H1 (cell line): ENCODE data around the gene LCN6. TPM values are rescaled to one million over a fixed set of nuclear protein-coding genes. Genes with fewer than 3 reads are reported as not detected.

ENCODE experiments used
- CTCF ChIA-PET: fragments of 300-600 bp; sonication (Branson Sonifier 250); formaldehyde crosslinking; loops from one replicate; lab custom pipeline; 2021; ENCODE audit not compliant: partially characterized antibody; lab: Charles Lee
- POLR2A ChIA-PET: fragments of 300-600 bp; sonication (Branson Sonifier 250); formaldehyde crosslinking; loops from one replicate; lab custom pipeline; 2021; ENCODE audit warnings: inconsistent platforms; ENCODE audit not compliant: partially characterized antibody; lab: Charles Lee
- DNase-seq, 2 experiments: peaks; one replicate each; pipeline versions ENCODE4 v3.0.0 to v3.0.0-alpha.2; 2010 to 2022; ENCODE audit warnings: low spot score in 2 of 2, low read depth in 1 of 2, mixed read lengths in 1 of 2
- FAIRE-seq: peaks from 2 replicates; lab custom pipeline; 2011; peaks lifted over from hg19 to GRCh38; lab: Jason Lieb, UNC
- H2AFZ ChIP-seq: 2 replicates; pipeline ENCODE4 v1.8.1; 2012; ENCODE audit warnings: low read length, inconsistent platforms
- H2AK5ac ChIP-seq: 2 replicates; pipeline ENCODE4 v1.6.1; 2013; ENCODE audit warnings: low read depth, low read length
- H2BK120ac ChIP-seq: replicated peaks from 2 replicates; pipeline ENCODE3; 2013; ENCODE audit warnings: low read depth, low read length, inconsistent platforms
- H2BK12ac ChIP-seq: 2 replicates; pipeline ENCODE4 v1.6.1; 2013; ENCODE audit warnings: low read depth, low read length
- H2BK15ac ChIP-seq: 2 replicates; pipeline ENCODE4 v1.6.1; 2013; ENCODE audit warnings: low read length
- H2BK20ac ChIP-seq: 2 replicates; pipeline ENCODE4 v1.6.1; 2013; ENCODE audit warnings: low read length
- H2BK5ac ChIP-seq: 2 replicates; pipeline ENCODE4 v1.6.1; 2013; ENCODE audit warnings: low read depth, low read length
- H3K14ac ChIP-seq: 2 replicates; pipeline ENCODE4 v1.6.1; 2013; ENCODE audit warnings: inconsistent platforms; ENCODE audit not compliant: insufficient read length
- H3K18ac ChIP-seq: 2 replicates; pipeline ENCODE4 v1.6.1; 2013; ENCODE audit warnings: low read length; ENCODE audit errors: extremely low read depth
- H3K23ac ChIP-seq: 2 replicates; pipeline ENCODE4 v1.6.1; 2013; ENCODE audit warnings: inconsistent platforms; ENCODE audit not compliant: insufficient read length
- H3K23me2 ChIP-seq: 2 replicates; pipeline ENCODE4 v1.6.1; 2013; ENCODE audit warnings: low read depth, low read length
- H3K27ac ChIP-seq: 2 replicates; pipeline ENCODE4 v1.6.1; 2011; ENCODE audit warnings: low read depth, low read length, inconsistent platforms
- H3K27me3 ChIP-seq, 4 experiments: replicated peaks in 1 of 4; 1 replicate in 1 of 4; 2 replicates in 3 of 4; pipeline versions ENCODE4 v1.6.1 to v1.8.1; 2011 to 2013; ENCODE audit warnings: low read length in 3 of 4, mild to moderate bottlenecking in 3 of 4, inconsistent platforms in 2 of 4, mixed read lengths in 2 of 4, moderate library complexity in 1 of 4; ENCODE audit not compliant: control insufficient read depth in 3 of 4, insufficient read depth in 3 of 4; ENCODE audit errors: extremely low read depth in 1 of 4
- H3K36me3 ChIP-seq, 4 experiments: 2 replicates each; pipeline versions ENCODE4 v1.6.1 to v1.8.1; 2011 to 2013; ENCODE audit warnings: mild to moderate bottlenecking in 4 of 4, low read length in 3 of 4, moderate library complexity in 2 of 4, control low read depth in 1 of 4, inconsistent platforms in 1 of 4; ENCODE audit not compliant: insufficient read depth in 4 of 4, control insufficient read depth in 2 of 4
- H3K4ac ChIP-seq: replicated peaks from 2 replicates; pipeline ENCODE3; 2013; ENCODE audit warnings: low read length, low read depth, mixed read lengths, inconsistent platforms; ENCODE audit not compliant: insufficient read length
- H3K4me1 ChIP-seq, 4 experiments: replicated peaks in 1 of 4; 1 replicate in 1 of 4; 2 replicates in 3 of 4; pipeline versions ENCODE4 v1.6.1 to v1.8.1; 2011 to 2013; ENCODE audit warnings: low read length in 3 of 4, inconsistent platforms in 2 of 4, mixed read lengths in 1 of 4; ENCODE audit not compliant: insufficient read depth in 4 of 4, control insufficient read depth in 3 of 4
- H3K4me2 ChIP-seq, 2 experiments: 2 replicates each; pipeline versions ENCODE4 v1.6.1 to v1.8.1; 2011 to 2013; ENCODE audit warnings: low read depth in 2 of 2, low read length in 2 of 2, control low read depth in 1 of 2, inconsistent platforms in 1 of 2, mild to moderate bottlenecking in 1 of 2; ENCODE audit not compliant: insufficient read depth in 1 of 2
- H3K4me3 ChIP-seq, 4 experiments: fragments of 200-600, 300-600 bp in 1 of 4; sonication (generic), shearing (Covaris generic), sonication (Bioruptor Twin) in 1 of 4; 2 replicates each; pipeline versions ENCODE4 v1.5.1 to v1.8.1; 2011 to 2016; ENCODE audit warnings: low read length in 4 of 4, low read depth in 3 of 4, control low read depth in 2 of 4, inconsistent platforms in 2 of 4, mild to moderate bottlenecking in 2 of 4, mixed read lengths in 1 of 4, moderate library complexity in 1 of 4; ENCODE audit not compliant: insufficient read depth in 2 of 4; ENCODE audit errors: extremely low read depth in 1 of 4
- H3K56ac ChIP-seq: replicated peaks from 2 replicates; pipeline ENCODE3; 2013; ENCODE audit warnings: low read depth, mild to moderate bottlenecking, mixed read lengths, low read length, inconsistent platforms; ENCODE audit not compliant: insufficient read length
- H3K79me1 ChIP-seq: 2 replicates; pipeline ENCODE4 v1.6.1; 2013; ENCODE audit warnings: low read depth, low read length, control low read depth
- H3K79me2 ChIP-seq, 2 experiments: 2 replicates each; pipeline versions ENCODE4 v1.6.1 to v1.8.1; 2012 to 2013; ENCODE audit warnings: low read length in 2 of 2, mild to moderate bottlenecking in 2 of 2, inconsistent platforms in 1 of 2; ENCODE audit not compliant: insufficient read depth in 2 of 2, control insufficient read depth in 1 of 2
- H3K9ac ChIP-seq, 4 experiments: replicated peaks in 1 of 4; 1 replicate in 1 of 4; 2 replicates in 3 of 4; pipeline versions ENCODE4 v1.6.1 to v1.8.1; 2011 to 2013; ENCODE audit warnings: low read depth in 3 of 4, low read length in 3 of 4, control low read depth in 2 of 4, mild to moderate bottlenecking in 2 of 4, moderate library complexity in 2 of 4, inconsistent platforms in 1 of 4; ENCODE audit errors: extremely low read depth in 1 of 4
- H3K9me3 ChIP-seq, 2 experiments: 2 replicates each; pipeline versions ENCODE4 v1.6.1 to v1.8.1; 2012 to 2013; ENCODE audit warnings: mild to moderate bottlenecking in 2 of 2, moderate library complexity in 2 of 2, control low read depth in 1 of 2, inconsistent platforms in 1 of 2, low read depth in 1 of 2, low read length in 1 of 2, mixed read lengths in 1 of 2; ENCODE audit not compliant: insufficient read depth in 2 of 2
- H4K20me1 ChIP-seq, 2 experiments: replicated peaks in 1 of 2; 2 replicates each; pipeline versions ENCODE3 to v1.8.1; 2011 to 2013; ENCODE audit warnings: inconsistent platforms in 2 of 2, low read length in 2 of 2, mild to moderate bottlenecking in 1 of 2; ENCODE audit not compliant: insufficient read depth in 2 of 2, control insufficient read depth in 1 of 2
- H4K5ac ChIP-seq: 2 replicates; pipeline ENCODE4 v1.6.1; 2013; ENCODE audit warnings: low read length, low read depth, mixed read lengths, inconsistent platforms; ENCODE audit not compliant: insufficient read length
- H4K8ac ChIP-seq: 2 replicates; pipeline ENCODE4 v1.8.0; 2013; ENCODE audit warnings: mild to moderate bottlenecking, moderate library complexity, low read length, inconsistent platforms; ENCODE audit not compliant: insufficient read depth; ENCODE audit errors: extremely low read depth
- H4K91ac ChIP-seq: replicated peaks from 2 replicates; pipeline ENCODE3; 2013; ENCODE audit warnings: low read length, mixed read lengths, inconsistent platforms; ENCODE audit not compliant: insufficient read length
- SIRT6 ChIP-seq: IDR thresholded peaks from one replicate; pipeline ENCODE4 v1.7.1; 2012; ENCODE audit warnings: low read length, inconsistent platforms
- WGBS, 2 experiments: shearing (Covaris generic) in 1 of 2; methylation state at CpG; one replicate each; pipeline versions ENCODE4 v1.1.6 to v1.1.7; 2013 to 2015; ENCODE audit warnings: low lambda C conversion rate in 2 of 2, mixed read lengths in 2 of 2, inconsistent platforms in 1 of 2, low coverage in 1 of 2, missing lambda C conversion rate in 1 of 2; ENCODE audit not compliant: insufficient replicate concordance in 2 of 2, insufficient coverage in 1 of 2, insufficient read length in 1 of 2; ENCODE audit errors: extremely low coverage in 1 of 2, missing lambda C conversion rate in 1 of 2; 5-methylcytosine and 5-hydroxymethylcytosine counted together
- polyA plus RNA-seq, 7 experiments: library from polyadenylated mRNA; depleted of rRNA in 3 of 7; stranded (reverse) in 5 of 7; unstranded in 2 of 7; fragments of >200 nt in 5 of 7; fragments of 200-250 nt in 2 of 7; gene quantifications; 1 replicate in 5 of 7; 2 replicates in 1 of 7; 4 replicates in 1 of 7; pipeline versions ENCODE4 v1.2.1 to v1.2.3, GENCODE V29; 2011 to 2013; ENCODE audit warnings: missing spikeins in 2 of 7, mixed read lengths in 2 of 7
- total RNA-seq: library from RNA; stranded (reverse); fragmentation: NEBNext Ultra II Directional; extraction: Animal tissue kit (Norgen Biotek cat#: 25700); gene quantifications from 2 replicates; pipeline ENCODE4 v1.2.1, GENCODE V29; 2021
- TF ChIP-seq, protein P1 (sequence below): IDR thresholded peaks from 2 replicates; pipeline ENCODE4 v1.6.1; 2011; ENCODE audit warnings: low read length, improper control_type of control experiment

Gene LCN6
- total and polyA plus RNA-seq, 2 of the 8 experiments (the other 6 are each of a cell fraction or from before 2014, with no cell fraction given): not detected

DNA sequence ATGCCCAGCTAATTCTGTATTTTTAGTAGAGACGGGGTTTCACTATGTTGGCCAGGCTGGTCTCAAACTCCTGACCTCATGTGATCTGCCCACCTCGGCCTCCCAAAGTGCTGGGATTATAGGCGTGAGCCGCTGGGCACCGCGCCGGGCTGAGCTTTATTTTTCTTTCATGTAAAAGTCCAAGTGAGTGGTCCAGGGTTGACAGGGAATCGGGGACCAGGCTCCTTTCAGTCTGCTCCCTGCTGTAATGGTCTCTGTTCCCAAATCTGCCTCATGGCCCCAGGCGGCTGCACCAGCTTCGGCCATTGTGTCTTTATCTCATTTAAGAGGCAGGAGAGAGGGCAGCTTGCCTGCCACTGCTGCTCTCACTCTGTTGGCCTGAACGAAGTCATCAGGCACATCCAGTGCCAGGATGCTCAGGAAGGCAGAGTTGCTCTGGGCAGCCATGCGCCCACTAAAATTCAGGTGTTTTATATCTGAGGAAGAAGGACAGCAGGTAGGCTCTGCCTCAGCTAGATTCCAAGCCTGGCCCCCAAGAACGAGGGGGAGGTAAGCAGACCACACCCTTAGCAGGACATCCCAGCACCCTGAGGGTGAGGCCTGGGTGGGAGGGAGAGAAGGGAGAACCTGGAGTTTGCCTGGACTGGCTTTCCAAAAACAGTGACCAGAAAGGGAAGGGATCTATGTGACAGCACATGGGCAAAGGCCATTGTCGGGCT lies 46.1 kb upstream of the LCN6 start:
- Histone ChIP-seq H3K9me3 (no peaks in the 10 kb centered on the region), H3K27me3 (peaks cover 0 to 11% (median 8%) of the 10 kb centered on the region in 4 experiments; a peak in 5 of 7 replicates), H3K79me1 (no peaks in the 10 kb centered on the region; the same call in 1 of the 2 replicates), H4K8ac (no peak overlapping the region; the same call in 1 of the 2 replicates), H3K27ac (no peak overlapping the region), H2AK5ac (no peak overlapping the region), H2BK120ac (no peak overlapping the region), H4K91ac (no peak overlapping the region), H4K20me1 (peaks cover 0 to 8% of the 10 kb centered on the region in 2 experiments), H2BK15ac (no peak overlapping the region), H3K79me2 (no peaks in the 10 kb centered on the region), H3K36me3 (no peaks in the 10 kb centered on the region), H2BK5ac (no peak overlapping the region), H3K23me2 (peaks cover under 1% of the 10 kb centered on the region; the same call in 1 of the 2 replicates), H2BK20ac (no peak overlapping the region), H3K56ac (no peak overlapping the region), H2BK12ac (no peak overlapping the region), H3K4me1 (peaks cover 0 to 15% (median 9%) of the 10 kb centered on the region in 4 experiments; a peak in 6 of 7 replicates), H2AFZ (no peak overlapping the region), H3K4ac (no peak overlapping the region), H3K4me3 (no peak overlapping the region), H3K18ac (no peak overlapping the region), H4K5ac (no peak overlapping the region), H3K23ac (no peak overlapping the region), H3K9ac (no peak overlapping the region), H3K4me2 (no peak overlapping the region), H3K14ac (no peak overlapping the region)
- DNase-seq: no peak
- ChIA-PET POLR2A (interaction anchor here (1.0 to 1.6 kb wide), 4 partner anchors 27 to 56 kb away, joined by 3 to 4 read pairs (median 3); no protein-coding TSS in a partner anchor), CTCF (interaction anchor here (0.6 to 2.4 kb wide), 14 partner anchors 11 to 241 kb away, joined by 3 to 9 read pairs (median 3); partner anchors contain the start of genes ABCA2 and LCN8)
- no peak for TF ChIP-seq SIRT6
- TF ChIP-seq, protein P1, sequence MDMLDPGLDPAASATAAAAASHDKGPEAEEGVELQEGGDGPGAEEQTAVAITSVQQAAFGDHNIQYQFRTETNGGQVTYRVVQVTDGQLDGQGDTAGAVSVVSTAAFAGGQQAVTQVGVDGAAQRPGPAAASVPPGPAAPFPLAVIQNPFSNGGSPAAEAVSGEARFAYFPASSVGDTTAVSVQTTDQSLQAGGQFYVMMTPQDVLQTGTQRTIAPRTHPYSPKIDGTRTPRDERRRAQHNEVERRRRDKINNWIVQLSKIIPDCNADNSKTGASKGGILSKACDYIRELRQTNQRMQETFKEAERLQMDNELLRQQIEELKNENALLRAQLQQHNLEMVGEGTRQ: no peak
- no peak for FAIRE-seq
- 96% methylated on average over 14 of the region's 14 CpGs; no CpG with 5 or more reads in 1 of the 2 experiments for WGBS, 2 experiments
